Heart right ventricle (tissue), 16 donors: ENCODE results near the gene THRSP. TPM values are rescaled to one million over a fixed set of nuclear protein-coding genes. Genes with fewer than 3 reads are reported as not detected.
A peak's percentile ranks its signal among the peaks of the same experiment; 100 is the strongest.
"Not testable (repeated sequence)": the region's sequence is repeated elsewhere in the genome, so short reads cannot be mapped to it uniquely, and the experiment has no call there.

ENCODE experiments used
- ATAC-seq, 8 donors: fragments of 200-7000 bp; cut with Tn5 transposase; one replicate each; pipeline ENCODE4 v1.9.1; 2020; ENCODE audit warnings: mild to moderate bottlenecking in 8 of 8, moderate library complexity in 8 of 8, moderate number of reproducible peaks in 1 of 8
- DNase-seq, 2 donors: peaks; one replicate each; pipeline ENCODE4 v3.0.0-alpha.2; 2020
- H3K27ac ChIP-seq, 10 donors: fragments of 200-600 bp; sonication (generic) in 2 of 10; one replicate each; pipeline versions ENCODE4 v1.5.0 to v1.8.0; 2020 to 2022; ENCODE audit warnings: mild to moderate bottlenecking in 3 of 10
- H3K27me3 ChIP-seq, 7 donors: fragments of 200-600 bp; one replicate each; pipeline ENCODE4 v1.8.0; 2021 to 2022; ENCODE audit warnings: mild to moderate bottlenecking in 2 of 7
- H3K36me3 ChIP-seq, 9 donors: fragments of 200-600 bp; sonication (generic) in 1 of 9; one replicate each; pipeline versions ENCODE4 v1.5.0 to v1.8.0; 2020 to 2022; ENCODE audit warnings: mild to moderate bottlenecking in 2 of 9
- H3K4me1 ChIP-seq, 9 donors: fragments of 200-600 bp; sonication (generic) in 1 of 9; one replicate each; pipeline versions ENCODE4 v1.5.0 to v1.8.0; 2020 to 2022; ENCODE audit warnings: mild to moderate bottlenecking in 4 of 9
- H3K4me3 ChIP-seq, 10 donors: fragments of 200-600 bp; sonication (generic) in 2 of 10; one replicate each; pipeline versions ENCODE4 v1.5.0 to v1.8.0; 2020 to 2022; ENCODE audit warnings: mild to moderate bottlenecking in 7 of 10, moderate library complexity in 2 of 10
- H3K9me3 ChIP-seq, 11 donors: fragments of 200-600 bp in 10 of 11; sonication (generic) in 2 of 11; one replicate each; pipeline versions ENCODE4 v1.5.0 to v1.8.0; 2013 to 2022; ENCODE audit warnings: mild to moderate bottlenecking in 2 of 11, control low read depth in 1 of 11, moderate library complexity in 1 of 11
- CTCF ChIP-seq, 9 donors: fragments of 200-600 bp; sonication (generic) in 2 of 9; IDR thresholded peaks; one replicate each; pipeline versions ENCODE4 v1.5.0 to v1.8.0; 2021 to 2022; ENCODE audit warnings: antibody characterized with exemption in 9 of 9, mild to moderate bottlenecking in 5 of 9, moderate library complexity in 1 of 9
- WGBS, 2 donors: extraction: QIAGEN DNeasy Blood & Tissue Kit; methylation state at CpG; one replicate each; pipeline ENCODE4 v1.1.7; 2013; ENCODE audit warnings: inconsistent platforms in 1 of 2; 5-methylcytosine and 5-hydroxymethylcytosine counted together
- intact Hi-C, 10 donors: fragments of 100-400 bp; cut with DNase I; formaldehyde crosslinking; loops; one replicate each; pipeline versions ENCODE4 v1.11.1 to v1.14.2; 2022
- polyA plus RNA-seq, 2 donors: library from polyadenylated mRNA; stranded (reverse); fragments of 200-250 nt; gene quantifications; one replicate each; pipeline ENCODE4 v1.2.3, GENCODE V29; 2013
- total RNA-seq, 10 donors: library from RNA; stranded (reverse); fragmentation: NEBNext Ultra II Directional in 3 of 10; extraction: Animal tissue kit (Norgen Biotek cat#: 25700) in 3 of 10; gene quantifications; one replicate each; pipeline versions ENCODE4 v1.2.1 to v1.2.4, GENCODE V29; 2021 to 2023
- donor health status: Arrhythmogenic right ventricular cardiomyopathy.
- donor health status: ischemic (EF 13 %, LVEDD 7.1; RV severe dilation, severe dysfunction).
- donor health status: healthy with polysubstance abuse.
- donor health status: DM: no; HTN: yes; CAD: no.
- donor health status: DM: no; HTN: no; CAD: no.
- donor health status: ischemic (EF 25% LVEDD 6.9; RV normal size, moderate dysfunction).
- donor health status: ischemic (EF 25% LVEDD 5.7; RV mildly dilated, moderate dysfunction).
- donor health status: healthy.
- donor health status: DM: yes; HTN: yes; CAD: no.
- donor health status: Ischemic cardiomyopathy.
- donor health status: ischemic (EF 35%, LVEDD 5.7; RV mildly dilated, moderate dysfunction).
- donor health status: nonischemic (EF 11% LVEDD 7.7; RV severe dilation, severe dysfunction).
- donor health status: DM: yes; HTN: yes; CAD: no.
- donor health status: PGD.
- donor health status: ischemic (EF 29% LVEDD 5.4; RV normal size, mild dysfunction).
- donor health status: nonischemic (EF 23%, LVEDD 6.1; RV moderate dilation, normal function).

THRSP gene
- total and polyA plus RNA-seq, 12 donors = 0.21 to 25.4 (median 4.0) TPM; not detected in 3

DNA sequence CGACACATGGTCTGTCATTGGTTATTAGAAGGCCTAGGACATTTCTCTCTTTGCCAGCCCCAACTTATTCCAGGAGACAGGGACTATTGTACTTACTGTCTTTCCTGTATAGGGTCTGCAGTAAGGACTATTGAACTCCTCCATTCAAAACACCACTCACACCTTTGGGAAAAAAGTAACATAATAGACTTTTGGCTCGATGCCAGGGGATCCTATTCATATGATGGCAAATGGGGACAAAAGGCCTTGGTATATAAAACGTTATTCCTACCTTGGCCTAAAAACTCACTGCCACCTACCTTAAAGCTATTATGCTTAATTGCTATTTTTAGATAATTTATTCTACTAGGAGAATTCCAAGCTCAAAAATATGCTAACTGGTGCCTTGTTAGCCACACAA lies 22.3 kb downstream of the THRSP start:
- H3K27ac ChIP-seq = no peak overlapping the region
- 71 to 79% methylated on average over 3 of the region's 3 CpGs for WGBS, 2 donors
- ATAC-seq (no peak), DNase-seq (no peak)
- no peaks in the 10 kb centered on the region for H3K27me3 ChIP-seq
- intact Hi-C loops = no loop called here
- no peak for TF ChIP-seq CTCF (IDR thresholded peaks at IDR 0.05)
- H3K36me3 ChIP-seq = no peaks in the 10 kb centered on the region
- H3K4me3 ChIP-seq = no peak overlapping the region
- H3K4me1 ChIP-seq = peaks cover 0 to 2% (median 0%) of the 10 kb centered on the region in 9 donors
- H3K9me3 ChIP-seq = no peaks in the 10 kb centered on the region

DNA sequence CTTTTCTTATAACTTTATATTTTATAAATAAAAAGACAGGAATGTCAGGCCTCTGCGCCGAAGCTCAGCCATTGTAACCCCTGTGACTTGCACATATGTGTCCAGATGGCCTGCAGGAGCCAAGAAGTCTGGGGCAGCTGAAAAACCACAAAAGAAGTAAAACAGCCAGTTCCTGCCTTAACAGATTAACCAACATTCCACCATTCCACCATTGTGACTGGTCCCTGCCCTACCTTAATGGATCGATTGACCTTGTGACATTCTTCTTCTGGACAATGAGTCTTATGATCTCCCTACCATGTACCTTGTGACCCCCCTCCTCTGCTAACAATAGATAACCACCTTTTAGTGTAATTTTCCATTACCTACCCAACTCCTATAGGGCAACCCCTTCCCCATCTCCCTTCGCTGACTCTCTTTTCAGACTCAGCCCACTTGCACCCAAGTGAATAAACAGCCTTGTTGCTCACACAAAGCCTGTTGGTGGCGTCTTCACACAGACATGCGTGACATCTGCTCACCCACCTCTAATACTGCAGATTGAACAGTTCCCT lies 22.9 kb downstream of the THRSP start:
- H3K27me3 ChIP-seq, H3K4me1 ChIP-seq, DNase-seq, intact Hi-C loops, H3K27ac ChIP-seq, H3K9me3 ChIP-seq, H3K36me3 ChIP-seq, H3K4me3 ChIP-seq, ATAC-seq: not testable (repeated sequence)
- WGBS, 2 donors = 85 to 88% methylated on average over 6 of the region's 6 CpGs

DNA sequence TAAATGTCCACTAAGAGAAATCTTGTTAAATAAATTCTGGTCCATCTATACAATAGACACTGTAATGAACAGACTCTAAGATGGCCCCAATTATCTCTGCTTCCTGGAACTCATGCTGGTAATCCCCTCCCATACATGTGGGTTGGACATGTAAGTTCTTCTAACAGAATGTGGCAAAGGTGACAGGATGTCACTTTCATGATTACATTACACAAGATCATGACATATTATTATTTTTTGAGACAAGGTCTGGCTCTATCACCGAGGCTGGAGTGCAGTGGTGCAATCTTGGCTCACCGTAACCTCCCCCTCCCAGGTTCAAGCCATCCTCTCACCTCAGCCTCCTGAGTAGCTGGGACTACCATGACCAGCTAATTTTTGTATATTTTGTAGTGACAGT lies 30.6 kb downstream of the THRSP start:
- no peak overlapping the region for H3K4me3 ChIP-seq
- intact Hi-C loops = loop anchor here in 1 of 10 donors (10.0 kb wide), 1 partner anchor 59 kb away; no protein-coding TSS in a partner anchor
- H3K36me3 ChIP-seq = peaks cover 0 to 37% (median 0%) of the 10 kb centered on the region in 9 donors
- no peak for DNase-seq
- no peak for TF ChIP-seq CTCF (IDR thresholded peaks at IDR 0.05)
- H3K4me1 ChIP-seq = peaks cover 0 to 6% (median 0%) of the 10 kb centered on the region in 9 donors
- H3K27ac ChIP-seq = no peak overlapping the region
- no peaks in the 10 kb centered on the region for H3K27me3 ChIP-seq
- WGBS, 2 donors = 90 to 96% methylated on average over 2 of the region's 2 CpGs
- no peaks in the 10 kb centered on the region for H3K9me3 ChIP-seq
- ATAC-seq = no peak

DNA sequence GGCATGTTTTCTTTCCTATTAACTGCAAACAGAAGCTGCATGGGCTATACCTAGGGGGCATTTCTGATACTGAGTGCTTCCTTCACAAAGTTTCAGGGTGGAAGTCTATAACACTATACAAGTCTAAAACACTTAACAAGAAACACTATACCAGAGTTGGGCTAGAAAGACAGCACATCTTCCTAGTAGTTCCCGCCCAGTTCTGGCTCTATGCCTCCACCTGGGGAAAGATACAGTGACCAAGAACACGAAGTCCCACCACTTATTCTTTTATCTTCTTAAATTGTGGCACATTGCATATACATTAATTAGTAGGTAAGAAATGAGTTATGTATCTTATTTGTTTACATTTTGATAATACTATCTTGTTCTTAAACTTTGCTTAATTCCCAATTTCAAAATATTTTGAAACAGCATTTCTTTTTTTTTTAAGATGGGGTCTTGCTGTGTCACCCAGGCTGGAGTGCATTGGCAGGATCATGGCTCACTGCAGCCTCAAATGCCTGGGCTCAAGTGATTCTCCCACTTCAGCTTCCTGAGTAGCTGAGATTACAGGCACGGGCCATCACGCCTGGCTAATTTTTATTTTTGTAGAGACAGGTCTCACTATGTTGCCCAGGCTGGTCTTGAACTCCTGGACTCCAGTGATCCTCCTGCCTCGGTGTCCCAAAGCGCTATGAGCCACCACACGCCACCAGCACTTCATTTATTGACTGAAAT lies 34.2 kb downstream of the THRSP start:
- Histone ChIP-seq H3K36me3 (peaks cover 0 to 69% (median 0%) of the 10 kb centered on the region in 9 donors), H3K27me3 (no peaks in the 10 kb centered on the region), H3K9me3 (no peaks in the 10 kb centered on the region), H3K4me3 (no peak overlapping the region), H3K4me1 (peaks cover 0 to 6% (median 0%) of the 10 kb centered on the region in 9 donors), H3K27ac (no peak overlapping the region)
- intact Hi-C loops = loop anchor here in 1 of 10 donors (10.0 kb wide), 1 partner anchor 63 kb away; no protein-coding TSS in a partner anchor
- 79 to 84% methylated on average over 7 of the region's 7 CpGs for WGBS, 2 donors
- no peak for TF ChIP-seq CTCF (IDR thresholded peaks at IDR 0.05)
- ATAC-seq (no peak), DNase-seq (no peak)

- no peak overlapping the region for H3K27ac ChIP-seq
- no peak overlapping the region for H3K4me3 ChIP-seq
- peaks cover 0 to 74% (median 0%) of the 10 kb centered on the region in 9 donors for H3K36me3 ChIP-seq
- intact Hi-C loops = loop anchor here in 1 of 10 donors (10.0 kb wide), 1 partner anchor 65 kb away; no protein-coding TSS in a partner anchor
- peaks cover 0 to 6% (median 0%) of the 10 kb centered on the region in 9 donors for H3K4me1 ChIP-seq
- TF ChIP-seq CTCF (IDR thresholded peaks at IDR 0.05) = no peak
- H3K9me3 ChIP-seq = no peaks in the 10 kb centered on the region
- DNase-seq (no peak), ATAC-seq (peak in 1 of 8 donors; percentile 41)
- H3K27me3 ChIP-seq = no peaks in the 10 kb centered on the region
- 64 to 82% methylated on average over 4 of the region's 4 CpGs for WGBS, 2 donors
Observed at GRCh38 chr11:78099666-78100065, 36.0 kb downstream of the THRSP start.
